Testis (tissue), 3 donors: ENCODE results near the gene SLC2A9. TPM values are rescaled to one million over a fixed set of nuclear protein-coding genes. Genes with fewer than 3 reads are reported as not detected.

Experiments used
- DNase-seq: peaks from one replicate; pipeline ENCODE4 v3.0.0-alpha.2; 2019
- H3K27ac ChIP-seq, 2 donors: fragments of 200-600 bp; sonication (generic); one replicate each; pipeline ENCODE4 v1.5.1; 2019
- H3K27me3 ChIP-seq: fragments of 200-600 bp; sonication (generic); one replicate; pipeline ENCODE4 v1.5.1; 2019
- H3K36me3 ChIP-seq: fragments of 200-600 bp; sonication (generic); one replicate; pipeline ENCODE4 v1.5.1; 2017; ENCODE audit warnings: low read depth; ENCODE audit errors: missing control alignments
- H3K4me1 ChIP-seq: fragments of 200-600 bp; sonication (generic); one replicate; pipeline ENCODE4 v1.5.1; 2019
- H3K4me3 ChIP-seq, 2 donors: fragments of 200-600 bp; sonication (generic); one replicate each; pipeline ENCODE4 v1.5.1; 2017 to 2019
- H3K9me3 ChIP-seq: fragments of 200-600 bp; sonication (generic); one replicate; pipeline ENCODE4 v1.5.1; 2017
- POLR2A ChIP-seq: fragments of 450-650 bp; IDR thresholded peaks from one replicate; pipeline ENCODE4 v1.6.1; 2017; ENCODE audit warnings: antibody characterized with exemption, mild to moderate bottlenecking, moderate library complexity
- WGBS, 2 donors: methylation state at CpG; one replicate each; pipeline ENCODE4 v1.1.5; 2018; 5-methylcytosine and 5-hydroxymethylcytosine counted together
- intact Hi-C: fragments of 100-400 bp; cut with DNase I; formaldehyde crosslinking; loops from one replicate; pipeline ENCODE4 v1.15.1; 2023; ENCODE audit warnings: low total_unique reads
- polyA plus RNA-seq: library from polyadenylated mRNA; stranded (reverse); fragments of 350-450 nt; fragmentation: Illumina TruSeq; extraction: RNeasy Lipid Tissue Mini Kit (QIAGEN cat#74804); gene quantifications from one replicate; pipeline ENCODE4 v1.2.3, GENCODE V29; 2014; ENCODE audit warnings: low read depth, low replicate concordance; ENCODE audit not compliant: insufficient read depth
- total RNA-seq, 2 donors: library from RNA; depleted of rRNA; stranded (reverse); fragments of >200 nt; gene quantifications; one replicate each; pipeline ENCODE4 v1.2.3, GENCODE V29; 2016
- TF ChIP-seq, protein P1 (sequence below), 3 experiments: fragments of 450-650 bp in 2 of 3; fragments of 200-600 bp in 1 of 3; sonication (generic) in 1 of 3; IDR thresholded peaks; one replicate each; pipeline ENCODE4 v1.5.1; 2016 to 2019; ENCODE audit warnings: antibody characterized with exemption in 3 of 3, mild to moderate bottlenecking in 2 of 3, moderate library complexity in 1 of 3

Gene SLC2A9
- total and polyA plus RNA-seq, 3 donors from 2014 or later = 6.3 to 7.5 (median 6.8) TPM

DNA sequence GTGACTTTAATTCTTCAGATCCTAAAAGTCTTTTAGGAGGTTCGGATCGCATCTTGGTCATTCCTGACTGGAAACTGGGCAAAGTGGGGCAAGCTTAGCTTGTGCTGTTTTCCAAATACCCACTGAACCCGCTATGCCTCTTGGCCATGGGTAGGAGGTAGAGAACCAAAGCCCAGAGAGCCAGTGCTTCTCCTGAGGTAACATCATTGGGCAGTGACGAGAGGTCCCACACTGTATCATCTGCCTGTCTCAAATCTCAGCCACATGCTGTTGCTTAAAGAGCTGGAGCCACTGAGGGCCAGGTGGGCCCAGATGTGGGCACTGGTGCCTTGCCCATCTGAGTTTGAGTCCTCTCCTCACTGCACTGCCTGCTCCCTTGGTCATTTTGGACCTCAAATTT lies 68.2 kb downstream of the SLC2A9 start:
- Histone ChIP-seq H3K4me3 (no peak overlapping the region), H3K36me3 (no peaks in the 10 kb centered on the region), H3K27me3 (no peaks in the 10 kb centered on the region), H3K27ac (no peak overlapping the region), H3K9me3 (no peaks in the 10 kb centered on the region), H3K4me1 (no peaks in the 10 kb centered on the region)
- TF ChIP-seq, protein P1, sequence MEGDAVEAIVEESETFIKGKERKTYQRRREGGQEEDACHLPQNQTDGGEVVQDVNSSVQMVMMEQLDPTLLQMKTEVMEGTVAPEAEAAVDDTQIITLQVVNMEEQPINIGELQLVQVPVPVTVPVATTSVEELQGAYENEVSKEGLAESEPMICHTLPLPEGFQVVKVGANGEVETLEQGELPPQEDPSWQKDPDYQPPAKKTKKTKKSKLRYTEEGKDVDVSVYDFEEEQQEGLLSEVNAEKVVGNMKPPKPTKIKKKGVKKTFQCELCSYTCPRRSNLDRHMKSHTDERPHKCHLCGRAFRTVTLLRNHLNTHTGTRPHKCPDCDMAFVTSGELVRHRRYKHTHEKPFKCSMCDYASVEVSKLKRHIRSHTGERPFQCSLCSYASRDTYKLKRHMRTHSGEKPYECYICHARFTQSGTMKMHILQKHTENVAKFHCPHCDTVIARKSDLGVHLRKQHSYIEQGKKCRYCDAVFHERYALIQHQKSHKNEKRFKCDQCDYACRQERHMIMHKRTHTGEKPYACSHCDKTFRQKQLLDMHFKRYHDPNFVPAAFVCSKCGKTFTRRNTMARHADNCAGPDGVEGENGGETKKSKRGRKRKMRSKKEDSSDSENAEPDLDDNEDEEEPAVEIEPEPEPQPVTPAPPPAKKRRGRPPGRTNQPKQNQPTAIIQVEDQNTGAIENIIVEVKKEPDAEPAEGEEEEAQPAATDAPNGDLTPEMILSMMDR (IDR thresholded peaks at IDR 0.05) = no peak
- no peak for TF ChIP-seq POLR2A
- 88 to 94% methylated on average over 4 of the region's 4 CpGs for WGBS, 2 donors
- intact Hi-C loops = no loop called here
- DNase-seq = no peak

- TF ChIP-seq, protein P1 (IDR thresholded peaks at IDR 0.05) = no peak
- no peak for TF ChIP-seq POLR2A
- intact Hi-C loops = no loop called here
- WGBS, 2 donors = 77 to 79% methylated on average over 8 of the region's 8 CpGs
- no peak overlapping the region for H3K4me3 ChIP-seq
- no peak overlapping the region for H3K27ac ChIP-seq
- H3K36me3 ChIP-seq = no peaks in the 10 kb centered on the region
- H3K27me3 ChIP-seq = no peaks in the 10 kb centered on the region
- no peak for DNase-seq
- H3K4me1 ChIP-seq = no peaks in the 10 kb centered on the region
- H3K9me3 ChIP-seq = no peaks in the 10 kb centered on the region
These were observed 68.8 kb downstream of the SLC2A9 start for GRCh38 chr4:9952415-9952950.

DNA sequence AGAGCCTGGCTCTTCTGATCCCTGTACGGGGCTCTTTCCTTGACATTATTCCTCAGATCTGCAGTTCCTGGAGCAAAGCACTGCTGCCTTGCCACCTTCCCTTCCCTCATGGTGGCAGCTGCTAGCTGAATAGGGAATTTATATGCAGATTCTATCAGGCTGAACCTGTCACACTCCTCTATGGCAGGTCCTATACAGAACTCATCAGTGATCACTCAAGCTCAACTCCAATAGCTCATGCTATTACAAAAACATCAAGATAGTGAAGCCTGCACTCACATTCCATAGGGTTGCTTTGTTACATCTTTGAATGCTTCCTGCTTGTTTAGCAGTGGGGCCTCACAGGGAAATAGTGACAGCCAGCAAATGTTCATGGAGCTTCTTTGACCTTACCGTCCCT lies 71.7 kb downstream of the SLC2A9 start:
- H3K27ac ChIP-seq = no peak overlapping the region
- no peaks in the 10 kb centered on the region for H3K27me3 ChIP-seq
- intact Hi-C loops = no loop called here
- TF ChIP-seq POLR2A = no peak
- TF ChIP-seq, protein P1 (IDR thresholded peaks at IDR 0.05) = no peak
- H3K4me1 ChIP-seq = no peaks in the 10 kb centered on the region
- H3K9me3 ChIP-seq = no peaks in the 10 kb centered on the region
- DNase-seq = no peak
- H3K4me3 ChIP-seq = no peak overlapping the region
- WGBS, 2 donors = 53 to 67% methylated on average over 2 of the region's 2 CpGs
- H3K36me3 ChIP-seq = no peaks in the 10 kb centered on the region

DNA sequence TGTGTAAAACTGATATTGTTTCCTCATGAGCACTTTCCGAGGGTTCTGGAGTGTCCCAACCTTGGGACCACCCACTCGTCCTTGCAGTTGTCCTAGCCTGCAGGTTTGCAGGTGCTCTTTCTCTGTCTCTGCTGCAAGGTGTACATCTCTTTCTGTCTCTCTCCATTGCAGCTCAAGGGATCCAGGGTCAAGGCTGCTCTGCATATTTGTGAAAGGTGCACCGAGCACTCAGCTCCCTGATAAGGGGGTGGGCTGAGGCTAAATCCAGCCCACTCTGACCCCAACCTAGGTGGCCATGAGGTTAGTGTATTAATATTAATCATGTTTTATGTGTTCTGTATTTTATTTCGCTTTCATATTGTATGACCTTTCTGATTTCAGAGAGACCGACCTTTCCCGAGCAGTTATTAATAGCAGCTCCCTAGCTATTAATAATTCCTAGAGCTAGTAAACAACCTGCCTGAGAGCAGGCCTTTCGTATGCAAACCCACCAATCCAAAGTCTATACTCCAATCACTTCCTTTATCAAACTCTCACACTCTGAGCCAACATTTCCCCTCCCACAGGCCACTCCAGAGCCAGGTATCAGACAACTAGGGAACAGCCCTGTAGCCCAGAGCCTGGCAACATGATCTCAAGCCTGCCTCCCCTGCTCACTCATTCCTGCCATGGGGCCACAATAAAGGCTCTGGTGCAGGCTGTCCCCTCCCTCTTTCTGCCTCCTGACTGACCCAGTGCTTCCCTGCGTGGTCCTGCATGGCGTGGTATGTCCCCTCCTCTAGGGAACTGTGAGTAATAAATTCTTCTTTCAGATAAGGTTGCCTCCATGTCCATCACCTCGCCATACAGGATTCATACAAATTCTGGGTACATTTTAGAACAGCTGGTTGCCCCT lies 73.9 kb downstream of the SLC2A9 start:
- DNase-seq = no peak
- Histone ChIP-seq H3K4me3 (no peak overlapping the region), H3K4me1 (no peaks in the 10 kb centered on the region), H3K27ac (no peak overlapping the region), H3K27me3 (no peaks in the 10 kb centered on the region), H3K36me3 (no peaks in the 10 kb centered on the region), H3K9me3 (no peaks in the 10 kb centered on the region)
- WGBS, 2 donors = 79 to 80% methylated on average over 10 of the region's 10 CpGs
- intact Hi-C loops = no loop called here
- TF ChIP-seq, protein P1 (IDR thresholded peaks at IDR 0.05) = no peak
- TF ChIP-seq POLR2A = no peak
